Keratinocyte (primary cell): ENCODE measurements around the gene TINCR. TPM values are rescaled to one million over a fixed set of nuclear protein-coding genes. Genes with fewer than 3 reads are reported as not detected.

ENCODE experiments used
- DNase-seq: peaks from one replicate; pipeline ENCODE4 v3.0.0-alpha.2; 2011; ENCODE audit warnings: low read depth, missing footprints, low spot score
- FAIRE-seq: peaks from 2 replicates; lab custom pipeline; 2011; peaks lifted over from hg19 to GRCh38; lab: Jason Lieb, UNC
- H2AFZ ChIP-seq: 2 replicates; pipeline ENCODE4 v1.6.0; 2012; ENCODE audit warnings: low read length, control low read depth, inconsistent platforms; ENCODE audit not compliant: control insufficient read depth
- H3K27ac ChIP-seq: 2 replicates; pipeline ENCODE4 v1.5.1; 2011; ENCODE audit warnings: low read length; ENCODE audit not compliant: control insufficient read depth, insufficient read depth
- H3K27me3 ChIP-seq: 3 replicates; pipeline ENCODE4 v1.6.0; 2011; ENCODE audit warnings: low read length; ENCODE audit not compliant: control insufficient read depth, insufficient read depth; ENCODE audit errors: extremely low read depth
- H3K36me3 ChIP-seq, 2 experiments: 2 replicates in 1 of 2; 3 replicates in 1 of 2; pipeline ENCODE4 v1.5.1; 2011; ENCODE audit warnings: low read length in 2 of 2, mild to moderate bottlenecking in 1 of 2; ENCODE audit not compliant: control insufficient read depth in 2 of 2, insufficient read depth in 2 of 2; ENCODE audit errors: extremely low read depth in 1 of 2
- H3K4me1 ChIP-seq: 3 replicates; pipeline ENCODE4 v1.5.1; 2011; ENCODE audit warnings: low read length; ENCODE audit not compliant: control insufficient read depth, insufficient read depth; ENCODE audit errors: extremely low read depth
- H3K4me2 ChIP-seq: 3 replicates; pipeline ENCODE4 v1.6.0; 2011; ENCODE audit warnings: low read depth, low read length; ENCODE audit not compliant: control insufficient read depth, insufficient read depth; ENCODE audit errors: extremely low read depth
- H3K4me3 ChIP-seq, 3 experiments: fragments of 200-600 bp in 1 of 3; sonication (generic) in 1 of 3; 2 replicates in 2 of 3; 3 replicates in 1 of 3; pipeline ENCODE4 v1.5.1; 2011 to 2016; ENCODE audit warnings: low read length in 3 of 3, mild to moderate bottlenecking in 3 of 3, control low read depth in 2 of 3, inconsistent platforms in 1 of 3, low read depth in 1 of 3, mixed read lengths in 1 of 3, mixed run types in 1 of 3, moderate library complexity in 1 of 3; ENCODE audit not compliant: control insufficient read depth in 2 of 3, insufficient read depth in 2 of 3; ENCODE audit errors: extremely low read depth in 1 of 3
- H3K79me2 ChIP-seq: 2 replicates; pipeline ENCODE4 v1.6.0; 2012; ENCODE audit warnings: low read length; ENCODE audit not compliant: control insufficient read depth, insufficient read depth
- H3K9ac ChIP-seq: 3 replicates; pipeline ENCODE4 v1.6.0; 2011; ENCODE audit warnings: low read length; ENCODE audit not compliant: control insufficient read depth, insufficient read depth; ENCODE audit errors: extremely low read depth
- H3K9me1 ChIP-seq: 3 replicates; pipeline ENCODE4 v1.6.0; 2011; ENCODE audit warnings: low read length; ENCODE audit not compliant: control insufficient read depth, insufficient read depth; ENCODE audit errors: extremely low read depth
- H3K9me3 ChIP-seq: 2 replicates; pipeline ENCODE4 v1.5.1; 2012; ENCODE audit warnings: low read depth, low read length; ENCODE audit not compliant: control insufficient read depth
- H4K20me1 ChIP-seq: 3 replicates; pipeline ENCODE4 v1.6.0; 2011; ENCODE audit warnings: low read length; ENCODE audit not compliant: control insufficient read depth, insufficient read depth; ENCODE audit errors: extremely low read depth
- CTCF ChIP-seq, 3 experiments: IDR thresholded peaks in 1 of 3; conservative IDR thresholded peaks in 1 of 3; optimal IDR thresholded peaks in 1 of 3; 2 replicates in 2 of 3; 3 replicates in 1 of 3; pipeline versions ENCODE3 to v1.5.1; 2011; ENCODE audit warnings: low read length in 3 of 3, mild to moderate bottlenecking in 3 of 3, moderate library complexity in 2 of 3, control low read depth in 1 of 3, inconsistent platforms in 1 of 3; ENCODE audit not compliant: insufficient read depth in 2 of 3; ENCODE audit errors: extremely low read depth in 1 of 3
- EZH2 ChIP-seq: IDR thresholded peaks from one replicate; pipeline ENCODE4 v1.6.1; 2012; ENCODE audit warnings: inconsistent platforms, mild to moderate bottlenecking, low read length, moderate library complexity
- dilution Hi-C: fragments of 300-500 bp; cut with MboI; formaldehyde crosslinking; loops from one replicate; pipeline ENCODE4 v1.7.0; 2020; ENCODE audit warnings: low sequenced_read_pairs; ENCODE audit not compliant: extremely low pct_ligation_motif_present
- polyA plus RNA-seq, 5 experiments: library from polyadenylated mRNA; depleted of rRNA in 3 of 5; stranded (reverse) in 3 of 5; stranded (forward) in 1 of 5; unstranded in 1 of 5; fragments of >200 nt; gene quantifications; 1 replicate in 1 of 5; 2 replicates in 3 of 5; 3 replicates in 1 of 5; pipeline versions ENCODE4 v1.2.1 to v1.2.3, GENCODE V29; 2011 to 2012; ENCODE audit warnings: missing spikeins in 2 of 5, low read depth in 1 of 5, low replicate concordance in 1 of 5

The TINCR gene
- polyA plus RNA-seq, 1 donor (not counting 4 experiments of a cell fraction or from before 2014, with no cell fraction given) = 9.7 TPM

- Histone ChIP-seq H3K36me3 (peaks cover 0 to 7% of the 10 kb centered on the region in 2 experiments), H3K9me1 (no peaks in the 10 kb centered on the region), H3K9me3 (peaks cover 3% of the 10 kb centered on the region), H3K4me3 (peak overlapping the region; percentile 8 to 60 (median 38)), H3K27ac (peak overlapping the region; percentile 98), H3K4me2 (peak overlapping the region; percentile 88), H3K27me3 (no peaks in the 10 kb centered on the region), H4K20me1 (no peaks in the 10 kb centered on the region), H2AFZ (peak overlapping the region; percentile 32), H3K9ac (peak overlapping the region; percentile 84), H3K79me2 (no peaks in the 10 kb centered on the region), H3K4me1 (peaks cover 22% of the 10 kb centered on the region)
- no peak for FAIRE-seq
- dilution Hi-C loops = no loop called here
- TF ChIP-seq CTCF (optimal IDR thresholded peaks at IDR 0.05 in 1 of 3, IDR thresholded peaks at IDR 0.05 in 1 of 3, conservative IDR thresholded peaks at IDR 0.05 in 1 of 3; ENCODE audit: extremely low read depth in 1 of 3, insufficient read depth in 2 of 3, low read length in 3 of 3) (peak in 1 of 3 experiments; percentile 33), EZH2 (no peak)
- no peak for DNase-seq
These were observed 10.1 kb downstream of the TINCR start for GRCh38 chr19:5557691-5558090.

- DNase-seq (no peak), FAIRE-seq (no peak)
- dilution Hi-C loops = no loop called here
- Histone ChIP-seq H4K20me1 (no peaks in the 10 kb centered on the region), H2AFZ (no peak overlapping the region), H3K9me1 (no peaks in the 10 kb centered on the region), H3K36me3 (no peaks in the 10 kb centered on the region), H3K27ac (no peak overlapping the region), H3K9me3 (no peaks in the 10 kb centered on the region), H3K9ac (no peak overlapping the region), H3K4me1 (peaks cover 22% of the 10 kb centered on the region), H3K4me3 (no peak overlapping the region), H3K27me3 (no peaks in the 10 kb centered on the region), H3K79me2 (no peaks in the 10 kb centered on the region), H3K4me2 (no peak overlapping the region)
- no peak for TF ChIP-seq EZH2
- no peak for TF ChIP-seq CTCF (optimal IDR thresholded peaks at IDR 0.05 in 1 of 3, IDR thresholded peaks at IDR 0.05 in 1 of 3, conservative IDR thresholded peaks at IDR 0.05 in 1 of 3; ENCODE audit: extremely low read depth in 1 of 3, insufficient read depth in 2 of 3, low read length in 3 of 3)
These were observed 12.9 kb downstream of the TINCR start for GRCh38 chr19:5554828-5555227.
